NCI-H2171 (cell line): ENCODE measurements around the gene RPS23.
A peak's percentile ranks its signal among the peaks of the same experiment; 100 is the strongest.

Experiments
- DNase-seq: peaks from one replicate; lab custom pipeline; 2025; lab: John Stamatoyannopoulos, UW

The RPS23 gene

DNA sequence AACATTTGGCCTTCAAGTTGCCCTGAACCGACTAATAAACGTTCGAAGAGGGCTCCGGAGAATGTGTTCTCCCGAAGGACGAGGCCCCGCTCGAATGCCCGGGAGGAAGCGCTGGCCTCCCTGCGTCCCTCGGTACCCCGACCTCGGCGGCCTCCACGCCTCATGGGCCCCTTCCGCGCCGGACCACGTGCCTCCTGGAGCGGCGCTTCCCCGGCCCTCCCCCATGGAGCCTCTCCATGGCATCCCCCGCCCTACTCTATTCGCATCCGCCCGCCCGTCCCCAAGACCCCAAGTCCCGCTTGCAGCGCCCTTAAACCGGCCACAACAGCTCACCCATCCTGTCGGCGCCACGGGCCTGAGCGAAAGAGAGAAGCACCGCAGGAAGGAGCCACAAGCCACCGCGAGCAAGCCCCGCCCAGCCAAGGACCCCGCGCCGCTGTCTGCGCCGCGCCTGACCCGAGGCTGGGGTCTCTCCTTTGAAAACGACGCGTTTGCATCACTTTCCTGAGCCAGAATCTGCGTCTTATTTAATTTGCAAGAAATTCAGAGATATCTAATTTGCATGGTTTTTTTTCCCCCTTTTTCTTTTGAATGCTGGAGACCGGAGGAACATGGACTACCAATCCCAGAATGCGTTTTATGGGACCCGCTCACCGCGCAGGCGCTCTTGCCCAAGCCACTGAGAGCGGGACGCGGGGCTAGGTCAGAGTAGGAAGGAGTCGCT, at the start of gene RPS23:
TSS of gene RPS23 (minus strand) at position 368 of the 724 bp plus-strand sequence. CDS start at position 337, 31 bp downstream.
- DNase-seq: peak; percentile 62

DNA sequence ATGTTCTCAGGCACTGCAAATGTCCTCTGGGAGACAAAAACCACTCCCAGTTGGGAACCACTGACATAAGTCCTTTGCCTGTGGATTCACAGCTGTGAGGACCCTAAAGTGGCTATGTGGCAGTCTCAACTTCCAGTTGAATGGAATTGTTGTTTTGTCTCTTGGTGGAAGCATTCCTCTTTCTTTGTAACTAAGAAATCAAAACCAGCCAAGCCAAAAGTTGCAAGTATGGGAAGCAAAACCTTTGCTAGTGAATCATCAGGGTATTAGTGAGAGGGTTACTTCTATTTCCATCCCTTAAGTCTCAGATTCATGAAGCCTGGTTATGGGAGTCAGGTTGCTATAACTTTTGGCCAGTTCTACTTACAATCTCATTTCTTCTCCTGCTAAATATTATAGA, 49.8 kb upstream of the RPS23 start:
- no peak for DNase-seq

DNA sequence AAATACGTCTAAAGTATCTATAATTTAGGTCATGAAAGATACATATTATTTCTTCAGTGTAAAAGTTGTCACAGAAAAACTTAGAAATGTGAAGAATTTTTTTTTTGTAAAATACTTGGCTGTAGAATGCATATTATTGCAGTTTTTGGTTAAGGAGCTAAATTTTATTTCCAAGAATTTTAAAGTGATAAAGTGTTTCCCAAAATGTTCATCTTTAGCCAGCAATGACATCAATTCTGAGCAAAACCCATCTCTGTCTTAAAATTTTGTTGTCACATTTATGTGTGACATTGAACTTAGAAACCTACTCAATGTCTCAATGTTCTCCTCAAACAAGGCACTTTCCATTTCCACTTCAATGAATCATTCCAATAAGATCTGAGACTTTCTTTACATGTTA, 47.8 kb upstream of the RPS23 start:
- no peak for DNase-seq

DNA sequence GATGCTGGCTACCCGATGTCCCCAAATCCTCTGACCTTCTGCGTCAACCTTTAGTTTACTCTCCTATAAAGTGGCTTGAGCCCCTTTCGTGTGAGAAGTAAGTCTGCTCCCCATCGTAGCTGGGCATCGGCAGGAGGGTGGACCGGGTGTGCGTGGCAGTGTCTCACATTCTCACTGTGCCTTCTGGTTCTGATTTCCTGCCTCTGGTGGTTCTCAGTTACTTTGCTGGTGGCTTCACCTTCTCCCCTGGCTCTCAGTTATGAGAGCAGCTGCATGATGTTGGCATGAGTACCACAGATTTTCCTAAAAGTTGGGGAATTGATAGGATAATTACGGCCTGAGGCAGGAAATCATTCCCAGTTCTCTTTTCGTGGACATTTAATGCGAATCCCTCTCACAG, 47.0 kb upstream of the RPS23 start:
- no peak for DNase-seq

DNA sequence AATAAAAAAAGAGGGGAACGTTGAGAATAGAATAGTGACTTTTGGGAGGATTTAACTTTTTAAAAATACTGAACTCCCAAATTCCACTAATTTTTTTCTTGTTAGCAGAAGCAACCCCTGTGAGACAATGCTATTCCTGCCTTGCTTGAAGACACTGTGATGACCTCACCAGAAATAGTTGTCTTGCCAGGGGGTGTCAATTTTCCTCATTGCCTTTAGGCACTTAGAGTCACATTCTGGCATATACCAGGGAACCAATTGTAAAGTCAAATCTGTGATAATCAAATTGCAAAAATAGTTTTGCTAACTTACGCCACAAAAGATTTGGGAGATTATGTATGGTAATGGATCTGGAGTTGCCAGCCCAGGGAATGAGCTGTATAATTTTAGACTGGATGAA, 42.8 kb upstream of the RPS23 start:
- DNase-seq: no peak

DNA sequence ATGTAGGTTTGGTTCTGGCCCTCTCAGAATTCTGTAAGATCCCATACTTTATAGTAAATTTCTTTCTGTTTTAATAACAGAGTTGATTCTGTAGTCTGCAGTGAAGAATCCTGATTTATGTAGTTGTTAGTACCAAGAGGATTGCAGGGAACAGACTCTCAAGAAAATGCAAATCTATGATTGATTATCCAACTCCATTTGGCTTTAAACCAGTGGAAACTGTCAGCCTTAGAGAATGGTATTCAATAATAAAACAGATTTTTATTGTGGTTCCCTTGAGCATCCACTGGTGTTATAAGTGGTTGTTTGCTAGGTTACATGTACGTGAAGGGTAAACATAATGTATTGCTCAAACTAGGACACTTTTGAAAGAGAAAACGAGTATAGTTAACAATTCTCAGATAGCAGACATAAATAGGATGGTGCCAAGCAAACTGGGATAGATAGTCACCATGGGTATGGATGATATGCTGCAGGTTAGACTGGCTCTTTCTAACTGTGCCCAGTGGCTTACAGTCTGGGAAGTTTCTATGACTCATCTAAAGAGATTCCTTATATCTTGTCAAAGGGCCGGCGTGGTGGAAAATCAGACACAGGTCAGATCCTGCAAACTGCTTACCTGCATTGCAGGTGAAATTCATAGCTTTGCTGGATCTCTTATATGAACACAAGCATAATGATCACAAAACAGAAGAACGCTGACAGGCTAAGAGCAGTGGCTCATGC, 41.7 kb upstream of the RPS23 start:
- no peak for DNase-seq

DNA sequence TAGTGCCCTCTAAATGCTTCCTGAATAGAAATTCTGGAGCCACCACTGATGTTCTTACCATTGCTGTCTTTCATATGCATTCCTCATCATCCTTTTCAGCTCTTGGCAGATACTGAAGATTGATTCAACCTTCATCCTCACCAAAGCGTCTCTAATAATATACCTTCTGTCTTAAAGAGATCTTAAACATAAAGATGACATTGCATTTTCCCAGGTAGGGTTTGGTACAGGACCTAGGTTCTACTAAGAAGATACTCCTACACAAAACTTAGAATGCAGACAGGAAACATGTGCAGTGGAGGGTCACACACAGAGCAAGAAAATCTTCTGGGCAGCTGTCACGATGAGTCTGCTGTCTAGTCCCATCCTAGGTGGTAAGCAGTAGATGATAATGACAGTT, 41.0 kb upstream of the RPS23 start:
- DNase-seq: no peak

DNA sequence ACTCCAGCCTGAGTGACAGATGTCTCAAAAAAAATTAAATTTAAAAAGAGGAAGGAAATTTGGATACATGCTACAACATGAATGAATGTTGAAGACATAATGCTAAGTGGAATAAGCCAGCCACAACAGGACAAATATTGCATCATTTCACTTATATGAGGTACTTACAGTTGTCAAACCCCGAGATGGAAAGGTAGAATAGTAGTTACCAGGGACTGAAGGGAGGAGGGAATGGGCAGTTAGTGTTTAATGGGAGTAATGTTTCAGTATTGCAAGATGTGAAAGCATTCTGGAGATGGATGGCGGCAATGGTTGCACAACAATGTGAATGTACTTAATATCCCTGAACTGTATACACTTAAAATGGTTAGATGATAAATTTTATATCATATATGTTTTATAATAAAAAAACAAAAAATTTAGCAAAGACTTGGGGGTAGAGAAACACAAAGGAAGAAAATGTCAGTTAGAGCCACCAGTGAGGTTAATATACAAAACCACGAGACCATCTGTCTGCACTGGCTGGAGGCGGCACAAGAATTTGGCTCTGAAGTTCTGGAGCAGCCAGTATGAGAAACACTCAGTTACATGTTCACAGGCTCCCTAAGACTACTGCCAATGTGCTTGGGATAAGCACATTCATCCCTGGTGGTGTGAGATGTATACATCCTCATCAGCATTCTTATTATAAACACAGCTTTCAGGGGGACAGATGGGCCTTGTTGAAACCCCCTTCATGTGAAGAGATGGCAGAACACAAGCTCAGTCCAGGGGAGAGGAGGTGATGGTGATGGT, 37.0 kb upstream of the RPS23 start:
- no peak for DNase-seq

DNA sequence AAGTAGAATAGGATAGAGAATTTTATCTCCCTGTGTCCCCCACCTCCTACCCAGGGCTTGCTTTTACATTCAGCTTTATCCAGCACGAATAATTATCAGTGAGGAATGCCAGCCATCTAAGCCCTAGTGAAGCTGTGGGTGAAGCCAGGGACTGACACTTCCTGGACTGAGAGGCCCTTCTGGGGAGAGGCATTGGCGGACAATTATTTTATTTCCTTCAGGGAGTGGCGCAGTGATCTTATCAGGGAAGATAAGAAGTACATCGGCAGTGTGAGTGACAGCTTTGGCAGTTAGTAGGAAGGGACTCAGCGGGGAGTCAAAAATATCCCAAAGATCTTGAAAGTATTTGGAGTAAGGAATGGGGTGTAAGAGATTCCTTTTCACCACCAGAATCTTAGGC, 34.9 kb upstream of the RPS23 start:
- no peak for DNase-seq

DNA sequence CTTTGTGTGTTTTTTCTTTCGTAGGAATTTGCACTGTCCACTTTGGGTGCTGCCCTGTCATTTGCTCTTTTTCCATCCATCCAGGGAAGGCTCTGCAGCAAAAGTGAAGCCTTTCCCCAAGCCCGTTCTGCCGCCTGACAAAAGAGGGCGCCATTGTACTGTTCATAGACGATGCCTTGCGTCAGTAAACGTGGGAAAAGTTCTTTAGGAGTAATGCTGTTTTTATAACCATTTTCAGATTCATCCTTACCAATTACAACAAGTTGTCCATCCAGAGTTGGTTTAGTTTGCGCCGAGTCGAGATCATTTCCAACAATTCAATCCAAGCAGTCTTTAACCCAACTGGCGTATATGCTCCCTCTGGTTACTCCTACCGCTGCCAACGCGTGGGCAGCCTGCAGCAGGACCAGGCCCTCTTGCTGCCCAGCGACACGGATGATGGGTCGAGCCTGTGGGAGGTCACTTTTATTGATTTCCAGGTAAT, 34.3 kb upstream of the RPS23 start:
- peak; percentile 7 for DNase-seq

DNA sequence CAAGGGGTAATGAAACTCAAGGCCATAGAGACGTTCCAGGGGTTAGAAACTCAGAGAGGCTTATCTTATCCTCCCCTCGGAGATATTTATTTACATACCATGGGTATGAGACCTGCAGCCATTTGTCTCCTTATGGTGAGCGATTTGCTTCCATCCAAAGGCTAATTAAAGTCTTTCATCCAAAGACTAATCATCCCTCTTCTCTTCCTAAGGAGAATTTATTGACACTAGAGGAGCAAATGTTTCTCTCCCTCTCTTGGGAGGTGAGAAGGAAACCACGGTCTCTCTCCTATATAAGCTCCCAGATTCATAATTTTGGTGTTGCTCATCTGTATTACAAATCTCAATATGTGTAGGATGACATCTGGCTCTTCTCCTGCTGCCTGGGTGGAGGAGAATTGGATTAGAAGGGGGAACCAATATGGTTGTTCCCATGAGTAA, 31.0 kb upstream of the RPS23 start:
- no peak for DNase-seq

DNA sequence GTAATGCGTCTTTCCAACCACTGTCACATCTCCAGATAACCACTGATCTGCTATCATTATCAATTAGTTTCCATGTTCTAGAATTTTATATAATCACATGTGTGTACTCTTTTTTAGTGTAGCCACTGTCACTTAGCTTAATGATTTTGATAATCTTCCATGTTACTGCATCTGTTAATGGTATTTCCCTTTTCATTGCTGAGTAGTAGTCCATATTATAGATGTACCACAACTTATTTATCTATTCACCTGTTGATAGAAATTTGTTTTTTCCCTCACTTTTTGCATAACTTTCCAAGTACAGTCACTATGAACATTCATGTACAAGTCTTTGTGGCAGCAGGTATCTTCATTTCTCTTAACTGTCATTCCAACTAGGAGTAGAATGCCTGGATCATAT, 30.3 kb upstream of the RPS23 start:
- DNase-seq: no peak

DNA sequence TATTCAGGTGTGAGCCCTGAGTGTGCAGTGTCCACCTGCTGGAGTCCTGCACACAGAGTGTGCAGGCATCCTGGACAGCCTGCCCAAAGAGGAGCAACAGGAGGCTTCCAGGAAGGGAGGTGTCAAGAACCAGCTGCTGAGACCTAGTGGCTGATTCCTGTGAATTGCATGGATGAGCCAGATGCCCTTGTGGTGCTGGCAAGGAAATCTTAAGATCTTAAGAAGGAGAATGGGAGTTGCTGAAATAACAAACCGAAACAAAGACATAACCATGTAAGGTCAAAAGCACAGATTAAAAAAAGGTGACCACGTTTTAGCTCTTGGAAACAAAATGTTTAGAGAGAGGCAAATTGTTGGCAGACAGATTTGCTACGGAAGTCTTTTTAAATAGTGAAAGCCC, 29.3 kb upstream of the RPS23 start:
- no peak for DNase-seq

DNA sequence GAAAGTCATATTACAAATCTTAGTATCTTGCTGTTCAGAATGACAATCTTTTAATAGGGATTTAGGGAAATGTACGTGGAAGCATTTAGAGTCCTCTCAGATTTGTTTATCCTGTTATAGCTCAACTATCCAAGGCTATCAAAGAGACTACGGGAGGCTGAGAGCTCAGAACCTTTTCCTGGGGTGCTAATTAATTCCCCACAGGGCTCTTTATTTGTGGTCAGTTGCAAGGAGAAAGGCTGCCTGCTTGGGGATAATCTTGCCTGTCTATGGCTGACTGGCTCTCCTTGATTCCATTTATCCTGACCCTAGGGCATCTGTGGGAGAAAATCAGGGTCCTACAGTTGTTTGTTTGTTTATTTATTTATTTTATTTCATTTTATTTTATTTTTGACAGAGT, 28.0 kb upstream of the RPS23 start:
- no peak for DNase-seq

DNA sequence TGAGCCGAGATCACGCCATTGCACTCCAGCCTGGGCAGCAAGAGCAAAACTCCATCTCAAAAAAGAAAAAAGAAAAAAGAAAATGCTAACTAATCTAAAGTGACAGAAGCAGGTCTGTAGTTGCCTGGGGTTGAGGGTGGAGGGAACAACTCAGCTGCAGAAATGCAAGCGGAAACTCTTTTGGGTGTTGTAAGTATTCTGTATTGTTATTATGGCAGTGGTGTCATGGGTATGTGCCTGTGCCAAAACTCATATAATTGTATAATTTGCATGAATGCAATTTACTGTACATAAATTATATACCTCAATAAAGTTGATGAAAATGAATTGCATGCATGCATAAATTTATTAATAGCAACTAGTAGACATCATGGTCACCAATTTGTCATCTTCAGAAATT, 23.0 kb upstream of the RPS23 start:
- DNase-seq: no peak

DNA sequence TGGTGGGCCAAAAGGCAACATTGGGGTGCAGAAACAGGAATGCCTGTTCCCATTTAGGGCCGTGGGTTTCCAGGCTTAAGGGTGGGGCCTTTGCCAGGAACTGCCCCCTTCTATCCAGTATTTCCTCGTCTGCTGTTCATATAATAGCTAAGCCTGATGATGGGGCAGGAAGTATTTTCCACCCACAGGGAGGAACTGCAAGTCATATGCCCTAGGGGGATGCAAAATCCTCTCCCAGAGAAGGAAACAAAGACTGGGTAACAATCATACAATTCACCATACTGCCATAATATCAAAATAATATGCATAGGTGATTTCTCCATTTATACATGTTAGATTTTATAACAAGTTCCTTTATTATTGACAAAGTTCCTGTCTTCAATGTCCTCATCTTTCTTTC, 20.5 kb upstream of the RPS23 start:
- no peak for DNase-seq

DNA sequence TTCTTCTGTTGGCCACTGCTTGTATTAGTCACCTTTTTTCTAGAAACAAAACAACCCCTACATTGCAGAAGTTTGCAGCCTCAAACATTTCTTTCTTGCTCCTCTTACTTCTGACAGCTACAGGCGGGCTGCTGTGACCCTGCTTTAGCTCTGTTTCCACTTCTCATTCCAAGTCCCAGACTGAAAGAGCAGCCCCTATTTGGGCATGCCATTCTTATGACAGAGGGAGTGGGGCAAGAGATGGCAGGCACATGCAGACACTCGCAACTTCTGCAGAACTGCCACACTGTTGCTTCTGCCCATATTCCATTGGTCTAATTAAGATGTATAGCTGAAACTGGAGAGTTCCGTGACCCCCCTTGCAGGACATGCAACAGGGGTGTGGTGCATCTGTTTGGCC, 19.6 kb upstream of the RPS23 start:
- no peak for DNase-seq

DNA sequence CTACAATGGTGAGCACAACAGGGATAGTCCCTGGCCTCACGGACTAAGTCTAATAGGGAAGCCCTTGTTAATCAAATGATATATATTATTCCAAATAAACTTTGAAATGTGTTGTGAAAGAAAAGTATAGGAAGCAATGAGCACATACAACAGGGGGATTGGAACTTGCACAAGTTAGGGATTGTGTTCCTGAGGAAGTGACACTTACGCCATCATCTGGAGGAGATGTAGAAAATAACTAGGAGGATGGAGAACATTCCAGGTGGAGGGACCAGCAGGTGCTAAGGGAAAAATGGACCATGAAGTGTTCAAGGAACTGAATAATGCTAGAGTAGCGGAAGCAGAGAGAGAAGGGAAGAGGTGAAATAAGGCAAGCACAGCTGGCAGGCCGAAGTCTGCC, 18.8 kb upstream of the RPS23 start:
- DNase-seq: no peak

DNA sequence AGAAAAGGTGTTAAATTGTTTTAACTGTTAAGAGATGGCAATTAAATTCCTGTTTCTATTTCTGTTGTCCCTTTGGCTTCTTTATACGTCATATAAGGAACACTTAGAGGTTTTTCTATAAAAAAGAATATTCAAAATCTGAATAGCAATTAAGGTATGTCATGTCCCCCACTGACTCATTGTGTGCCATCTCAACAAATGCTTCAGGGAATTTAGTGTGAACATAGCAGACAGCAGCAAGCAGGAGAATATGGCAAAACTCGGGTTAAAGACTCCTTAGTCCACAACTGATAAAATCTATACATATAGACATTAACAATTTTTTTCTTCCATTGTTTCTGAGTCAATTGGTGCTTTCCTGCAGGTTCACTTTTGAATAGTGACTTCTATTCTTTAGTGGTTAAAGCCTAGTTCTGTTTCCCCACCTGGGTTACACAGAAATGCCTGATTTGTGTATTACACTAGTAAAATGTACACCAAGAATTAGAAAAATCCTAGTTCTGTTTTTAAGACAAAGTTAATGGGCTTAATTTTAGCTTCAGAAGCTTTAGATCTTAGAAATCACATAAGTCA, 17.9 kb upstream of the RPS23 start:
- DNase-seq: no peak

DNA sequence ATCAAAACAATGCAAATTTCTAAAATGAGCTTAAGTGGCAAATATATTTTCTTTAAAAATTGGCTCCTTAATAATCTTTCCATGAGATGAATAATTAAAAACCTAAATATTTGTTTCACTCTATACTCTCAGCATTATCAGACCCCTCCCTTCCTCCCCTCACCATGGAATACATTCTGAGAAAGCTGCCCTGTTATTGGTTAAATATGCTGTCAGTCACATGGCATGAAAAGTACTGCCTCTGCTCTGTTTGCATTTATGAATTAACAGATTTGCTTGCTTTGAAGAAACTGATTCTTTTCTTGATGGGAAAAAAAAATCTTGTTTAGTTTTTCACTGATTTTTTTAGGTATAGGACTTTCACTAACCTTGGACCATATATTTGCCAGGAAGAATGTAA, 17.0 kb upstream of the RPS23 start:
- no peak for DNase-seq

DNA sequence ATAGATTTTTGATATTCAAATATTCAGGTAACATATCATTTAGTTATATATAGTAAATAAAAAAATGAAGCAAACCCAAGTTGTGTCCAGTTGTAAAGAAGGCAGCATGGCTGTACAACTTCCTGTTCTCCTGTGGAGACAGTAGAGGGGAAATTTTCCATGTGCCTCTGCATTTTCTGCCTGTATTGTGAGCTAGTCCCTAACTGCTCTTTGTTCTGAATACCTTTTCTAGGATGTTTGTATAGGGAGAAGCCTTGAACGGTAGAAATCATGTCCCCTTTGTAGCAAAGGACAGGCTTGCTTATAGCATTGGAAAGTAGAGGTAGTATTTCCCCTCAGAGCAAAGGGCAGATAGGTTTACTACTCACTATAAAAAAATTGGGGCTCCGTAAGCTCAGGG, 13.3 kb upstream of the RPS23 start:
- DNase-seq: no peak

DNA sequence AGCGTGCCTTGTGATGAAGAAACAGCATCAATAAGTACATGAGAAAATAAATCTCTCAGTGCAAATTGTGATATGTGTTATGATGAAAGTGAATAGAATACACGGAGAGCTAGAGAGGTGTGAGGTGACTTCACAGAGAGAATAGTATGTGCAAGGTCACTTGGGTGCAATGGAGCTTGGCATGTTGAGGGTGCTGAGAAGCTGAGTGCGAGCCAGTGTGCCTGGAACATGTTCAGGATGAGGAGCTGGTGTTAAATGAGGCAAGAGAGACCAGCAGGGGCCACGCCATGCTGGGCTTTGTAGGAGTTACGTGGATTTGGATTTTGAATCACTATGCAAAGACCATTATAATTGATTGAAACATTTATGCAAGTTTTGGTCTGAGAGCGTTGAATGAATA, 12.8 kb upstream of the RPS23 start:
- no peak for DNase-seq

DNA sequence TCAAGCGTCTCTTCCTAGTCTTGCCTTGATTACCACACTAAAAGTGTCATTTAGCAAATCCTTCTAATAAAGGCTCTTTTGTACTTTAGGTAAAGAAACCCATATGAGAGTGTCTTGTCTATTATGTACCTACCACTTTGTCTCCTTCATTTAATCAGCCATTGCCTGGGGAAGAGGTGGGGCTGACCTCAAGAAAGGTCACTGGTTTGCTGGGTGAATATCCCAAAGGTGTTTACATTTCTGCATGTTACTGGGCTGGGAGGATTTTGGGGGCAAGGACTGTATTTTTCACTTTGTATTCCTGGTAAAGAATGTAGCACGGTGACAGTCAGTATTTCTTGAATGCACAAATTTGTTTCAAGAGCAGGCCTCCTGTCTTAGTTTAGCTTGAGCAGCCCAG, 11.9 kb upstream of the RPS23 start:
- DNase-seq: no peak
